Amygdala (tissue), 56 donors: ENCODE measurements around the gene SLC22A17.

Experiments
- DNase-seq, 56 donors: peaks; one replicate each; lab custom pipeline; 2025; lab: John Stamatoyannopoulos, UW

SLC22A17 gene

DNA sequence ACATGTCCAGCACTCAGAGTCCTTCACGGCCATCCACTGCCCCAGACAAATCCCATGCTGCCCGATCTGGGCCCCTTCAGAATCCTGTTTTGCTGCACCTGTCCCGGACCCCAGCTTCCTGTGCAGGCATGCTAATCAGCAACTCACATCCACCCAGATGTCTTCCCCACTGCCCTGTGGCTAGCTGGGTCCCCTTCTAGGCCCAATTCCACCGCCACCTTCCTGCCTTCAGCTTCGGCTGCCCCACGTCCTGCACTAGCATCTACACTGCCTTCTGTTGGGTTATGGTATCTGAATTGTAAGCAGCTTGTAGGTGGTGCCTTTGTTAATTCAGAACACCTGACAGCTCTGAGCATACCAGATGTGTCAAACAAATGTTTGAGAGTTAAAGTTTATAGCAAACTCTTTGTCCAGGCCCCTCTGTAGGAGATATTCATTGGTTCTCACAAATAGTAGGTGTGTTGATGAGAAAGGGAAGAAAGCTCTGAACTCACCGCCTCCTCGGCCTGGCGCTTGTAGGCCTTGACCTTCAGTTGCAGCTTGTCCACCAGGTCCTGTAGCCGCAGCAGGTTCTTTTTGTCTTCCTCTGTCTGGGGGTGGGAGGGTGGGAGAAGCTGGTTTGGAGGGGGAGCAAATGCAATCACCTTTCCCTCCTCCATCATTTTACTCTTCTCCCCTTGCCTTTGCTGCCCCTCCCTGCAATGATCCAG, 30.2 kb upstream of the SLC22A17 start:
- DNase-seq, result no peak

DNA sequence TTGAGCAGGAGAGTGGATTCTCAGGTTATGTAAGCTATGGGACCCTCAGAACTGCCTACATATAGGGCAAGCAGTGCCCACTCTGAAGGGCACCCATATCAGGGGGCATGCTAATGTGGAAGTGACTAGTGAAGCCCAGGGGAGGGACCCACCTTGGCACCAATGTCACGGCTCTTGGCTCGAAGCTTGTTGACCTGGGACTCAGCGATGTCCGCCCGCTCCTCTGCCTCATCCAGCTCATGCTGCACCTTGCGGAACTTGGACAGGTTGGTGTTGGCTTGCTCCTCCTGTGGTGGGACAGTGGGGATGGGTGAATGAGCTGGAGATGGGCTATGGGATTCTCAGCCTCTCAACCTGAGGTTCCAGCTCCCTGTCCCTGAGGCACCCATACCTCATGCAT, 29.6 kb upstream of the SLC22A17 start:
- DNase-seq, result no peak

DNA sequence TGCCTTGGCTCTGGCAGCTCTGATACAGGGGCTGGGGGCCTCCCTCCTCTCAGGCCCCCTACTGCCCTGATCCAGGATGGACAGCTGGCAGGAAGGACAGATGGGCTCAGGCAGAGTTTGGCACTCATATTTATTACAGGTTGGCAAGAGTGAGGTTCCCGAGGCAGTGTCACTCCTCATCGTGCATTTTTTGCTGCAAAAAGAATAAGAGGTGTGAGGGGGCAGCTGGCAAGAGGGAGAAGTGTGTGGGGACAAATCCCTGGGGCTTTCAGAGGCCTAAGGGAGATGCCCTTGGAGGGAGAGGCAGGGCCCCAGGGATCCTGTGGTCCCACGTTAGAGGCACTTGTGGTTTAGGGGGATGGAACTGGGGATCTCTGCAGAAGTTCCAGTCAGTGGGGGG, 29.2 kb upstream of the SLC22A17 start:
- DNase-seq, result no peak

DNA sequence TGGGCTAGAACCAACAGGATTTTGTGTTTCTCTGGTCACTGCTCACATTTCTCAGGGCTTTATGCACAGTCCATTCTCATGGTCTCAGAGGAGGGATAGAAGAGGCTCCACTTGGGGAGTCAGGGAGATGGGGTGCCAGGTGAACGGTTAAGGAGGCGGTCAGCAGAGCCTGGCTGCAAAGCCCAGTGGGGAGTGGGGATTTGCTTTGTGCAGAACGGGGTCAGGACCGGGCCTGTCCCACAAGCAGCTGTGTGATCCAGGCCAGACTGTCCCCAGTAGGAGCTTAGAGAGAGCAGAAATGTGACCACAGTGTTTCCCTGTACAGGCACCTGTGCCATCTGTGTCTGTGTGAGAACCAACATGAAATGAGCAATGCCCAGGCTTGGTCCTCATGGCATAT, 28.3 kb upstream of the SLC22A17 start:
- DNase-seq, result no peak

DNA sequence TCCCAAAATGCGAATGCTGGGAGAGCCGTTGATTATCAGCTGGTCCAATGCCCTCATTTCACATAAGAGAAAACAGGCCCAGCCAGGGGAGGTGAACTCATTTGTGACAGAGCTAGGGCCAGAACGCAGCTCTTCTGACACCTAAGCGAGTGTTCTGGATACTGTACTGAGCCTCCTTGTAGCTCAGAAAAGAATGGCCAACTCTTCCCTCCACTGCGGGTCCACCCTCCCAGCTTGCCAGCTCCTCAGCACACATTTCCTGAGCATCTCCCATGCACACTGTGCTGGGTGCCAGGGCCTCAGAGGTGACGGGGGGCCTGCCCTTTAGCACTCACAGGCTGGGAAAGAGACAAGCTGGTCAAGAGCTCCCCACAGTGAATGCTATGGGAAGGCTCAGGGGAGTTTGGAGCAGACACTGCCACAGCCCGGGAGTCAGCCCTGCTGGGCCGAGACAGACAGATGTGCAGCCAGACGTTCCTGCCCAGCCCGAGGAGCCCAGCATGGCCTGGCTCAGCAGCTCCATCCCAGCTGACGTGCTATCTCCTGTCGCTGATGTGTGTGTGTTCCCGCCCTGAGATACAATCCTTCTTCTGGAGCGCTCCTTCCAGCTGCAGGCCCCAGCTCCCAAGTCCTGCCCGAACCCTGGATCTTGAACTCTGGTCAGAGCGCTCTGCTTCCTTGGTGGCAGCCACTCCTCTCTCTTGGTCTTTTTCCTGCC, 27.7 kb upstream of the SLC22A17 start:
- DNase-seq, result peak in 8 of 56 donors; percentile 5 to 36 (median 26)

DNA sequence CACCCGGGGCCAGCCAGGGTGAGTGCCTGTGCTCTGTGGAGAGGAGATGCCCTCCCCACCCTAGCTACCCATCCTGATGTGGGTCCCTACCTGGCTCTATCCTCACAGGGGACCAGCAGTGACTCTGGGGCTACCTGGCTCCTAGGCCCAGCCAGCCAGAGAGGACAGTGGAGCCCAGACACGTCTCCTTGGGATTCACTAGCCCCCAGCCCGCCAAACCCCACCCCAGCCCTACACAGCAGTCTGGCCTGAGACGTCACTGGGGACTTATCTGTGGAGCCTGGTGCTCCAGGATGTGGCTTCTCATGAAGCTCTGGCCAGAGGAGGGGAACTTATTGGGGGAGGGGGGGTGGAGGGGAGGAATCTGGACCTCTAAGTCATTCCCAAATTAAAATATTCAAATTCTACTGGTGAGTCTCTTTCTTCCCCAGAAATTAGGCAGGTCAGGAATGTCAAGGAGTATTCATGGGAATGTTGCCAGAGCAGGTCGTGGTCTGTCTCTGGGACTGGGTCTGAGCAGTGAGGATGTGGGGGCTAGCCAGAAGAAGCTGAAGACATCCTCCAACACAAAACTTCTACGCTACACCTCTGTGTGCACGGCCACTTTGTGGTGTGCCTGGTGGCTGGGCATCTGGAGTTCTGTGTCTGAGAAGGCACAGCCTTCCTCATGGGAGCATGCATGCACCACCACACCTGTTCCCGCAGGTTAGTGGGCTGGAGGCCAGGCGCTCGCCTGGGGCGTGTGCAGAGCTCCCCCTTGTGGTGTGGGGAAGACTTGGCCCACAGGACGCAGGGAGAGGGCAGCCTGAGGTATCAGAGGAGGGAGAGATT, 26.9 kb upstream of the SLC22A17 start:
- DNase-seq, result peak in 23 of 56 donors; percentile 7 to 61 (median 28)

DNA sequence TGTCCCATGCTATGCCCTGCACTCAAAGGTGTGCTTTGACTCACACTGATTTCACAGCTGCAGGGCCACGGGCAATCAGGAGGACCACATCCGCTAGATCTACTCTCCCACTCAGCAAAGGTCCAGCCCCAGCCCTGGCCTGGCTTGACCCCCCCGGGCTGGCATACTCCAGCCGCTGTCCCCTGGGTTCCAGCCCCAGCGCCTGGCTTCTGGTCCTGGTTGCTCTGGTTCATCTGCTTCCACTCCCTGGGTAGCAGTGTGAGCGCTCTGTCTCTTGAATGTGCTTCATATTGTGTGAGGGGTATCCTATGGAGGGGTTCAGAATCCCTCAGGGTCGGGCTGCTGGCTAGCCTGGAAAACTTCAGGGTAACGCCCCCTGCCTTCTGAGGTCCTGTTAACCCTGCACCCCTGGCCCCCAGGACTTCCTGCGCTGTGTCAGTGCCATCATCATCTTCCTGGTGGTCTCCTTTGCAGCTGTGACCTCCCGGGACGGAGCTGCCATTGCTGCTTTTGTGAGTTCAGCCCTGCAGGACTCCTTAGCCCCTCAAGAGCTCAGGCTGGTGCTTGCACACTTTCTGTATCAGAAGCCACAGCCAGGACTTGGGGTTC, 26.0 kb upstream of the SLC22A17 start:
- DNase-seq, result peak in 1 of 56 donors; percentile 24

DNA sequence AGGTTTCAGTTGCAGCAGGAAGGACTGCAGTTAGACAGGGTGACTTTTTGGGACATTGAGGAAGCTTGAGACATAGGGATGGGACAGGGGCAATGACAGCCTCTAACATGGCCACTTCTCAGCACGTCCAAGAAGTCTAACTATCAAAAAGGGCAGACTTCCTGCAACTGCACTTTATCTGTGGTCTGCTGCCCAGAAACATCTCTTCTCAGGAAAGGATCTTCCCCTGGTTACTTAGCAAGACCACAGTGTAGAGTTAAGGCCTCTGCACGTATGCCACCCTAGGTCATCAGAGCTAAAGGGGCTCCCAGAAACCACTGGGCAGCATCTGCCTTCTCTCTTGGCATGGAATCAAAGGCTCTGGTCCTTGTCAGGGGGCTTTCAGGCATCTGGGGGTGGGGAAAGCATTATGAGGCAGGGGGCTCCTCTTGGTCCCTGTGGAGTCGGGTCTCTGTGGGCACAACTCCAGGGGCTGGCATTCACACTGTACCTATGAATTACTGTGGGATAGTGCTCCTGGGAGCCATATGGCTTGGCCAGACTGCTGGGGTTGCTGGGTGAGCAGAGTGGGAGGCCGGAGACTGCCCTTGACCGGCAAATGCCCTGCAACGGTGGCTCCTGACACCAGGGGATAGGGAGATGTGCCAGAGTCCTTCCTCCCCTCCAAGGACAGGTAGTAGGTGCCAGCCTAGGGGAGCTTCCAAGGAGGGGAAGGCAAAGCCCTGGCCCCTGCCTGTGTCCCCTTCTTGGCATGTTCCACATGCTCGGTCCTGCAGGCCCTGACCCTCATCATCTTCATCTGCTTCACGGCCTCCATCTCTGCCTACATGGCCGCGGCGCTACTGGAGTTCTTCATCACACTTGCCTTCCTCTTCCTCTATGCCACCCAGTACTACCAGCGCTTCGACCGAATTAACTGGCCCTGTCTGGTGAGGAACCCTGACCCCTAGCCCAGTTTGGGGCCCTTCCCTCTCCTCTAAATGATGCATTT, 25.2 kb upstream of the SLC22A17 start:
- DNase-seq, result peak in 1 of 56 donors; percentile 44

DNA sequence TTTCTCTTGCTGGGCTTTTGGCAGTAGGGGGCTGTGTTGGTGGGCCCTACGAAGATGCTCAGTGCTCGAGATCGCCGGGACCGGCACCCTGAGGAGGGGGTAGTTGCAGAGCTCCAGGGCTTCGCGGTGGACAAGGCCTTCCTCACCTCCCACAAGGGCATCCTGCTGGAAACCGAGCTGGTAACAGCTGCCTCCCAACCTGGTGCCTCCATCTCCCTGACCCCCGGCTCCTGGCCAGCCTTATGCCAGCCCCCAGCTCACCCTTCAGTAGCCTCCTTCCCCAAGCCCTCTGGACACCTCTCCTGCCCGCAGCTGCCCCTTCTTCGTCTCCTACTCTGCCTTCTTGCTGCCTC, 24.5 kb upstream of the SLC22A17 start:
- peak in 3 of 56 donors; percentile 43 to 64 (median 63) for DNase-seq

DNA sequence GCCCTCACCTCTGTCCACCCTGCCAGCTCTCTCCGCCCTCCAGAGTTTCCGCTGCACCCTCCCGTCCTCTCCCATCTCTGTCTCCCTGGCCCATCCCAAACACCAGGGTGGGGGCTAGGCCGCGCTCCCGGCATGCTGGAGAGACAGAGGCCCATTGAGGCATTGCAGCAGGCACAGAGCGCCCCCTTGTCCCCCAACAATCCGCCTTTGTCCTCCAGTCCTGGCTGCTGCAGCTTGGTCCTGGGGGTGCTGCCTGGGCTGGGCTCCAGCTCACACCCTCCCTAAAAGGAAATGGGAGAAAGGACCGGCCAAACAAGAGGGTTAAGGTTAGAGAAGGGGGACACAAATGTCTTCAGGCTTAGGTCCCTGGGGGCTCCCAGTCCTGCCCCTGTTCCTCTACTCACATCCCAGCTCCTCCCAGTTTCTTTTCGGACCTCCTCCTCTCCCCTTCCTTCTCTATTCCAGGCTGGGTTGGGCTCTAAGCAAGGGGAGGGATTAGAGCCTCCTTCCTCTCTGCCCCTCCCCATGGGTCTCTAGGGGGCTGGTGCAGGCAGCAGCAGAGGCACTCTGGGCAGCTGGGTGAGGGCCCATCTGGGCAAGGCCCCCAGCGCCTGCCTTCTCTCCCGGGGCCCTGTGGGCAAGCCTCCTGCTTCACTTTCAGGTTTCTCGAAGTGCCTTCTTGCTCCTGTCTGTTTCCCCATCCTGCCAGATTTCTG, 24.0 kb upstream of the SLC22A17 start, which contains the start of gene CMTM5:
Gene CMTM5 (plus strand): TSS at position 565 of the 716 bp plus-strand sequence. CDS start 206 bp downstream, outside the sequence.
- DNase-seq, result peak in 54 of 56 donors; percentile 70 to 98 (median 93)

DNA sequence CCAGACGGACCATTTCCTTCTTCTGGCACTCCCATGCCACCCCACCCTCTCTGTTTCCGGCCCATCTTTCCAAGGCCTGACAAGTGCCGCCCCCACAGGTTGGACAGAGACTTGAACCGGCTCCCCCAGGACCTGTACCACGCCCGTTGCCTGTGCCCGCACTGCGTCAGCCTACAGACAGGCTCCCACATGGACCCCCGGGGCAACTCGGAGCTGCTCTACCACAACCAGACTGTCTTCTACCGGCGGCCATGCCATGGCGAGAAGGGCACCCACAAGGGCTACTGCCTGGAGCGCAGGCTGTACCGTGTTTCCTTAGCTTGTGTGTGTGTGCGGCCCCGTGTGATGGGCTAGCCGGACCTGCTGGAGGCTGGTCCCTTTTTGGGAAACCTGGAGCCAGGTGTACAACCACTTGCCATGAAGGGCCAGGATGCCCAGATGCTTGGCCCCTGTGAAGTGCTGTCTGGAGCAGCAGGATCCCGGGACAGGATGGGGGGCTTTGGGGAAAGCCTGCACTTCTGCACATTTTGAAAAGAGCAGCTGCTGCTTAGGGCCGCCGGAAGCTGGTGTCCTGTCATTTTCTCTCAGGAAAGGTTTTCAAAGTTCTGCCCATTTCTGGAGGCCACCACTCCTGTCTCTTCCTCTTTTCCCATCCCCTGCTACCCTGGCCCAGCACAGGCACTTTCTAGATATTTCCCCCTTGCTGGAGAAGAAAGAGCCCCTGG, 23.0 kb upstream of the SLC22A17 start:
- DNase-seq, result no peak

DNA sequence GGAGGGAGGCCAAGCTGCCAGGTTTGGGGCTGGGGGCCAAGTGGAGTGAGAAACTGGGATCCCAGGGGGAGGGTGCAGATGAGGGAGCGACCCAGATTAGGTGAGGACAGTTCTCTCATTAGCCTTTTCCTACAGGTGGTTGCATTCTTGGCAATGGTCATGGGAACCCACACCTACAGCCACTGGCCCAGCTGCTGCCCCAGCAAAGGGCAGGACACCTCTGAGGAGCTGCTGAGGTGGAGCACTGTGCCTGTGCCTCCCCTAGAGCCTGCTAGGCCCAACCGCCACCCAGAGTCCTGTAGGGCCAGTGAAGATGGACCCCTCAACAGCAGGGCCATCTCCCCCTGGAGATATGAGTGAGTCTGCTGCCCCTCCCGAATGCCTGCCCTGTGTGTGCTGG, 20.4 kb upstream of the SLC22A17 start:
- DNase-seq, result no peak

DNA sequence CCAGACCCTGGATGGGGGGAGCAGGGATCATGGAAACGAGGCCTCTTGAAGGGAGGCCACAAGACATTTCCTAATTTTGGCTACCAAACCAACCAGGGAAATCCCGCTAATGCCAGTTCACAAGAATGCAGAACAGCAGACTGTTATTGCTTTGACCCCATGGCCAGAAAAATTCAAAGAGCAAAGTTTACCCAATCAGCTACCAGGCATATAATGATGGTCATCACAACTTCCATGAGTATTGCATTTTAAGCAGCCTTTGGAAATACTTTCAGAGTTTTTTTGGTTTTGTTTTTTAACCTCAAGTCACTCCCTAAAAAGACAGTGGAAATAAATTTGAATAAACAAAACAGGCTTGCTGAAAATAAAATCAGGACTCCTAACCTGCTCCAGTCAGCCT, 19.8 kb upstream of the SLC22A17 start, which contains the start of gene IL25:
Gene IL25 (plus strand): TSS at position 301 of the 400 bp plus-strand sequence.
- DNase-seq, result no peak

DNA sequence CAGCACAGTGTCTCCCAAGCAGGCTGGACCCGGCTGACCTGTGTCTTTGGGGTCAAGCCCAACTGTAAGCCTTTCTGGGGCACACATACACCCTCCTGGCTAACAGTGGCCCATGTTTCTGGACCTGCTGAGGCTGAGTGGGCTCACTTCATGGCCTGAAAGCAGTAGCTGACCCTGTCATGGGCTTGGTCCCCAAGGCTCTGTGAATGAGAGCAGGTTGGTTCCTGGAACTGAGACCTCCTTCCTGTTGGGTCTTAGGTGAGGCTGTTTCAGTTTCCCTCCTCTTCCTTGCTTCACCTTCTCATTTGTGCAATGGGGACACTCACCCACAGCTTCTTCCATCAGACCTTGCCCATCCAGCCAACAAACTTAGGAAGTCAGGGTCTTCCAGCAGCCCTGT, 19.2 kb upstream of the SLC22A17 start:
- DNase-seq, result no peak

DNA sequence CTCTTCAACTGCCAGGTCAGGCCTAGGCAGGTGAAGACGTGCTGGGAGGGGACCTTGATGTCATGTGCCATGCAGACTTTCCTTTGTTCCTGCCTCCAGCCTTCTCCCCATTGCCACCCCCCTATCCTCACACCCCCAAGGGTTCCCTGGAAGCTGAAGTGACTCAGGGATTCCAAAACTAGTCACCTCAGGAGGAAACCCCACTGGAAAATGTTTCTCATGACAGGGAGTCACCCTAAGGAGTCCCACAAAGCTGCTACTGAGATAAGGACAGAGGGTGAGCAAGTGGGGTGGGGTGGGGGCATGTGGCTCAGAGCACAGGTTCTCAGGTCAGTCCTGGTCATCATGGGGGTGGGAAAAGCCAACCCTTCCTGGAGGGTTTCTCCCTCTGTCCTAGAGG, 17.5 kb upstream of the SLC22A17 start:
- DNase-seq, result no peak

DNA sequence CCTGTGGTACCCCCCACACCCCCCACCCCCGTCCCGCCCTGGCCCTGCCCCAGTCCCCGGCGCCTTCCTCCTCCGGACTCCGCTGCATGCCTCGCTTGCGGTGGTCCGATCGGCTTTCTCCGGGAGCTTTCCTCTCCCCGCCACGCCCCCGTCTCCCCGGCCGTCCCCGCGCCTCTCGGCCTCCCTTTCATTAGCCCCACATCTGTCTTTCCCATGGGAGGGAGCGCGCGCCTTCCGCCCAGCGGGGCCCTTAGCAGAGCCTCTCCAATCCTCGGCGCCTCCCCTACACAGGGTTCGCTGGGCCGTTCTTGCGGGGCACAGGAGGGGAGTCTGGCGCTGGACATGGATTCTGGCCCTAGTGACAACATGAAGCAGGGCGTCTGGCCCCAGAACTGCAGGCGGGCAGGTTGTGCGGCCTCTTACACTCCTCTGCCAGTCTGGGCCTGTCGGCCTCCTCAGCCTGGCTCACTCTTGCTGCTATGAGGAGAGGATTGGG, 13.8 kb upstream of the SLC22A17 start:
- DNase-seq, result peak in 49 of 56 donors; percentile 19 to 84 (median 72)

DNA sequence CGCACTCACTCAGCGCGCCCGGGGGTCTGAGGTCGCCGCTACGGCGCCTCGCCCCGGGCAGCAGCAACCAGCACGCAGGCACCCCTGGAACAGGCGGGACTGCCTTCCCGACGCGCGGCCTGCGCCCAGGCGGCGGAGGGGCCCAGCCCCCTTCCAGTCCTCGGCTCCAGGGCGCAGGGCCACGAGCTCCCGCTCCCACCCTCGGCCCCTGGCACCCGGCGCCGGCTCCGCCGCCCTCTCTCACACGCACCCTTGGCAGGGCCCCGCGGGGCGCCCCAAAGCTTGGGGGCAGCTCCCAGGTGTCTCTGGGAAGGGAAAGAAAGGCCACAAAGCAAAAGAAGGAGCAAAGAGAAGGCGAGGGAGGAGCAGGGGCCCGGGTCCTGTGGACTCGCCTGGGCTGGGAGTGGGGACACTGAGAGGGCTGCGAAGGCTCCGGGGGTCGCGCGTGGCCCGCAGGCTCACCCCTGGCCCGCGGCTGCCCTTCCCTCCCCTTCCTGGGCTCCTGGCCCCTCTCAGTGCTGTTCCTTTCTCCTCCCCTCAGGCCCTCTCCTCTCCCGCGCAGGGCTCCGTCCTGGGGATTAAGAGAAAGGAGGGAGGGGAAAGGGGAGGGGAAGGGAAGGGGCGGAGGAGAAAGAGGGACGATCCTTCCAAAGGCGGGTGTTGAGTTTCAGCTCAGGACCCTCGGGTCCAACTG, 13.2 kb upstream of the SLC22A17 start:
- DNase-seq, result peak in 37 of 56 donors; percentile 39 to 84 (median 73)
